Endothelial cell of umbilical vein (primary cell): ENCODE results near the gene LMAN2L. TPM values are rescaled to one million over a fixed set of nuclear protein-coding genes. Genes with fewer than 3 reads are reported as not detected.

Source experiments
- BruUV-seq: library from RNA; stranded (reverse); fragments of 400-500 nt; replicated peaks from 2 replicates; lab custom pipeline; 2021; lab: Mats Ljungman, UMichigan
- CTCF ChIA-PET: fragments of 300-600, 350-600 bp; sonication (Branson Sonifier 250); formaldehyde crosslinking; loops from one replicate; lab custom pipeline; 2021; ENCODE audit warnings: antibody characterized with exemption, inconsistent platforms; lab: Charles Lee
- POLR2A ChIA-PET: fragments of 300-600, 350-600 bp; sonication (Branson Sonifier 250); formaldehyde crosslinking; loops from one replicate; lab custom pipeline; 2021; ENCODE audit warnings: antibody characterized with exemption, inconsistent platforms; lab: Charles Lee
- DNase-seq: peaks from one replicate; pipeline ENCODE4 v3.0.0-alpha.2; 2011; ENCODE audit warnings: low read depth, low spot score
- FAIRE-seq: peaks from 2 replicates; lab custom pipeline; 2011; peaks lifted over from hg19 to GRCh38; lab: Jason Lieb, UNC
- H2AFZ ChIP-seq: 2 replicates; pipeline ENCODE4 v1.6.0; 2012; ENCODE audit warnings: low read depth, low read length, control low read depth, inconsistent platforms
- H3K27ac ChIP-seq: 2 replicates; pipeline ENCODE4 v1.5.1; 2011; ENCODE audit warnings: low read depth, mild to moderate bottlenecking, control low read depth, low read length, moderate library complexity; ENCODE audit not compliant: insufficient read depth
- H3K27me3 ChIP-seq, 2 experiments: 2 replicates each; pipeline versions ENCODE4 v1.6.0 to v1.6.1; 2011; ENCODE audit warnings: low read length in 2 of 2, mixed read lengths in 1 of 2; ENCODE audit not compliant: control insufficient read depth in 2 of 2, insufficient read depth in 2 of 2
- H3K36me3 ChIP-seq, 2 experiments: 2 replicates in 1 of 2; 3 replicates in 1 of 2; pipeline ENCODE4 v1.5.1; 2011; ENCODE audit warnings: low read length in 2 of 2, mild to moderate bottlenecking in 1 of 2, moderate library complexity in 1 of 2; ENCODE audit not compliant: control insufficient read depth in 2 of 2, insufficient read depth in 2 of 2; ENCODE audit errors: extremely low read depth in 1 of 2
- H3K4me1 ChIP-seq: 3 replicates; pipeline ENCODE4 v1.5.1; 2011; ENCODE audit warnings: mild to moderate bottlenecking, low read length; ENCODE audit not compliant: control insufficient read depth, insufficient read depth; ENCODE audit errors: extremely low read depth
- H3K4me2 ChIP-seq: 2 replicates; pipeline ENCODE4 v1.6.1; 2011; ENCODE audit warnings: low read length, control low read depth, mixed read lengths; ENCODE audit not compliant: insufficient read depth
- H3K4me3 ChIP-seq, 3 experiments: fragments of 200-600 bp in 1 of 3; sonication (generic), shearing (Covaris generic) in 1 of 3; replicated peaks in 1 of 3; 2 replicates each; pipeline ENCODE4 v1.5.1; 2011 to 2016; ENCODE audit warnings: control low read depth in 3 of 3, low read length in 3 of 3, mild to moderate bottlenecking in 2 of 3, inconsistent platforms in 1 of 3, low read depth in 1 of 3, moderate library complexity in 1 of 3; ENCODE audit not compliant: insufficient read depth in 1 of 3
- H3K79me2 ChIP-seq: 2 replicates; pipeline ENCODE4 v1.6.0; 2012; ENCODE audit warnings: low read length, inconsistent platforms; ENCODE audit not compliant: control insufficient read depth, insufficient read depth
- H3K9ac ChIP-seq: replicated peaks from 2 replicates; pipeline ENCODE3; 2011; ENCODE audit warnings: low read length, control low read depth; ENCODE audit not compliant: insufficient read depth; ENCODE audit errors: extremely low read depth
- H3K9me1 ChIP-seq: replicated peaks from 3 replicates; pipeline ENCODE4 v1.6.0; 2011; ENCODE audit warnings: mild to moderate bottlenecking, low read length; ENCODE audit not compliant: control insufficient read depth, insufficient read depth; ENCODE audit errors: extremely low read depth
- H3K9me3 ChIP-seq: replicated peaks from 2 replicates; pipeline ENCODE4 v1.5.1; 2012; ENCODE audit warnings: low read length, inconsistent platforms; ENCODE audit not compliant: control insufficient read depth, insufficient read depth
- H4K20me1 ChIP-seq: replicated peaks from 2 replicates; pipeline ENCODE3; 2011; ENCODE audit warnings: mild to moderate bottlenecking, low read length; ENCODE audit not compliant: control insufficient read depth, insufficient read depth; ENCODE audit errors: extremely low read depth
- CTCF ChIP-seq, 2 donors: IDR thresholded peaks; 1 replicate in 1 of 2; 2 replicates in 1 of 2; pipeline ENCODE4 v1.5.1; 2011; ENCODE audit warnings: low read length in 2 of 2, mild to moderate bottlenecking in 2 of 2, moderate library complexity in 2 of 2, control low read depth in 1 of 2, inconsistent platforms in 1 of 2, low read depth in 1 of 2; ENCODE audit not compliant: insufficient read depth in 1 of 2; ENCODE audit errors: extremely low read depth in 1 of 2
- EZH2 ChIP-seq: IDR thresholded peaks from 2 replicates; pipeline ENCODE4 v1.6.1; 2012; ENCODE audit warnings: borderline replicate concordance, low read depth, mild to moderate bottlenecking, moderate library complexity, low read length, inconsistent platforms; ENCODE audit not compliant: severe bottlenecking
- FOS ChIP-seq: IDR thresholded peaks from 2 replicates; pipeline ENCODE4 v1.6.1; 2011; ENCODE audit warnings: mild to moderate bottlenecking, low read length, moderate library complexity, borderline replicate concordance; ENCODE audit not compliant: insufficient read depth
- GATA2 ChIP-seq: IDR thresholded peaks from 2 replicates; pipeline ENCODE4 v1.7.0; 2011; ENCODE audit warnings: low read depth, mild to moderate bottlenecking, moderate library complexity, mixed read lengths, low read length; ENCODE audit not compliant: insufficient read length, insufficient read depth
- JUN ChIP-seq: IDR thresholded peaks from 2 replicates; pipeline ENCODE4 v1.6.1; 2011; ENCODE audit warnings: borderline replicate concordance, low read depth; ENCODE audit not compliant: insufficient read length, insufficient read depth
- MAX ChIP-seq: IDR thresholded peaks from 2 replicates; pipeline ENCODE4 v1.6.1; 2011; ENCODE audit not compliant: insufficient read depth, insufficient read length
- MYC ChIP-seq: IDR thresholded peaks from one replicate; pipeline ENCODE4 v1.6.1; 2011; ENCODE audit warnings: mild to moderate bottlenecking, low read depth, low read length
- POLR2A ChIP-seq: IDR thresholded peaks from 2 replicates; pipeline ENCODE4 v1.6.1; 2012; ENCODE audit warnings: low read depth, mild to moderate bottlenecking, control low read depth, low read length
- POLR2AphosphoS5 ChIP-seq: IDR thresholded peaks from 2 replicates; pipeline ENCODE4 v1.6.1; 2012; ENCODE audit warnings: low read depth, mild to moderate bottlenecking, control low read depth, low read length, moderate library complexity; ENCODE audit not compliant: insufficient read depth
- dilution Hi-C: fragments of 300-500 bp; cut with MboI; formaldehyde crosslinking; loops from one replicate; pipeline ENCODE4 v1.15.0; 2019; ENCODE audit warnings: low sequenced_read_pairs; ENCODE audit not compliant: extremely low pct_ligation_motif_present
- intact Hi-C: fragments of 100-400 bp; cut with micrococcal nuclease; formaldehyde crosslinking; loops from one replicate; pipeline ENCODE4 v1.10.0; 2022
- polyA plus RNA-seq, 4 experiments: library from polyadenylated mRNA; depleted of rRNA in 3 of 4; stranded (reverse) in 3 of 4; unstranded in 1 of 4; fragments of >200 nt; gene quantifications; 2 replicates each; pipeline versions ENCODE4 v1.2.1 to v1.2.3, GENCODE V29; 2011 to 2012; ENCODE audit warnings: missing spikeins in 1 of 4
- total RNA-seq: library from RNA; stranded (reverse); gene quantifications from 2 replicates; pipeline ENCODE4 v1.2.3, GENCODE V29; 2021

Gene LMAN2L
- total and polyA plus RNA-seq, 2 donors (not counting 3 experiments of a cell fraction or from before 2014, with no cell fraction given) = 15.4 to 20.5 TPM

- no peak overlapping the region for H3K4me3 ChIP-seq
- H3K9me3 ChIP-seq = no peaks in the 10 kb centered on the region
- TF ChIP-seq POLR2A = no peak
- TF ChIP-seq POLR2AphosphoS5 = no peak
- no peak for TF ChIP-seq EZH2
- TF ChIP-seq MYC = no peak
- TF ChIP-seq GATA2 = no peak
- TF ChIP-seq FOS = no peak
- no peak for TF ChIP-seq JUN
- TF ChIP-seq CTCF (IDR thresholded peaks at IDR 0.05; ENCODE audit: extremely low read depth in 1 of 2, insufficient read depth in 1 of 2, low read depth in 1 of 2, low read length in 2 of 2) = no peak
- no peak for TF ChIP-seq MAX
- H3K36me3 ChIP-seq = no peaks in the 10 kb centered on the region
- H3K27me3 ChIP-seq = no peaks in the 10 kb centered on the region
- no peaks in the 10 kb centered on the region for H3K4me1 ChIP-seq
- DNase-seq = no peak
- intact Hi-C loops (no loop called here), dilution Hi-C loops (no loop called here)
- H4K20me1 ChIP-seq = no peaks in the 10 kb centered on the region
- no peaks in the 10 kb centered on the region for H3K9me1 ChIP-seq
- no peak overlapping the region for H3K27ac ChIP-seq
- POLR2A ChIA-PET = no interaction called here
- no peak for FAIRE-seq
- no peaks in the 10 kb centered on the region for H3K79me2 ChIP-seq
- no peak overlapping the region for H3K9ac ChIP-seq
- no peak overlapping the region for H3K4me2 ChIP-seq
- no TSS peak for BruUV-seq
- no peak overlapping the region for H2AFZ ChIP-seq
- CTCF ChIA-PET = no interaction called here
These were observed 48.7 kb downstream of the LMAN2L start for GRCh38 chr2:96691022-96691612.
